Type B pancreatic cell (in vitro differentiated cells): ENCODE results near the gene EFNA4. TPM values are rescaled to one million over a fixed set of nuclear protein-coding genes. Genes with fewer than 3 reads are reported as not detected.

Source experiments
- DNase-seq: peaks from one replicate; pipeline ENCODE4 v3.0.0; 2021; ENCODE audit warnings: mixed read lengths; ENCODE audit not compliant: unreplicated experiment; ENCODE audit errors: extremely low spot score
- H3K27ac Mint-ChIP-seq: 2 replicates; pipeline ENCODE4 v1.8.0; 2021; ENCODE audit warnings: mild to moderate bottlenecking, mixed read lengths
- H3K27me3 Mint-ChIP-seq: 2 replicates; pipeline ENCODE4 v1.8.0; 2021; ENCODE audit warnings: mixed read lengths
- H3K36me3 Mint-ChIP-seq: 2 replicates; pipeline ENCODE4 v1.8.0; 2021; ENCODE audit warnings: mixed read lengths
- H3K4me1 Mint-ChIP-seq: one replicate; pipeline ENCODE4 v1.8.0; 2021; ENCODE audit warnings: mixed read lengths; ENCODE audit not compliant: unreplicated experiment
- H3K4me3 Mint-ChIP-seq: 2 replicates; pipeline ENCODE4 v1.8.0; 2021; ENCODE audit warnings: mild to moderate bottlenecking, mixed read lengths
- H3K9me3 Mint-ChIP-seq: 2 replicates; pipeline ENCODE4 v1.8.0; 2021; ENCODE audit warnings: mixed read lengths
- total RNA-seq: library from RNA; stranded (reverse); gene quantifications from 2 replicates; pipeline ENCODE4 v1.2.1, GENCODE V29; 2021; ENCODE audit warnings: low replicate concordance
- TF ChIP-seq, protein P1 (sequence below): fragments of 200-600 bp; sonication (generic); conservative IDR thresholded peaks from 2 replicates; pipeline ENCODE4 v1.5.0; 2021; ENCODE audit warnings: antibody characterized with exemption, mild to moderate bottlenecking

The EFNA4 gene
- total RNA-seq, 1 donor from 2014 or later: 22.1 TPM

- DNase-seq: peak; percentile 81
- H3K36me3 Mint-ChIP-seq: no peaks in the 10 kb centered on the region
- H3K27me3 Mint-ChIP-seq: peaks cover 57% of the 10 kb centered on the region
- TF ChIP-seq, protein P1, sequence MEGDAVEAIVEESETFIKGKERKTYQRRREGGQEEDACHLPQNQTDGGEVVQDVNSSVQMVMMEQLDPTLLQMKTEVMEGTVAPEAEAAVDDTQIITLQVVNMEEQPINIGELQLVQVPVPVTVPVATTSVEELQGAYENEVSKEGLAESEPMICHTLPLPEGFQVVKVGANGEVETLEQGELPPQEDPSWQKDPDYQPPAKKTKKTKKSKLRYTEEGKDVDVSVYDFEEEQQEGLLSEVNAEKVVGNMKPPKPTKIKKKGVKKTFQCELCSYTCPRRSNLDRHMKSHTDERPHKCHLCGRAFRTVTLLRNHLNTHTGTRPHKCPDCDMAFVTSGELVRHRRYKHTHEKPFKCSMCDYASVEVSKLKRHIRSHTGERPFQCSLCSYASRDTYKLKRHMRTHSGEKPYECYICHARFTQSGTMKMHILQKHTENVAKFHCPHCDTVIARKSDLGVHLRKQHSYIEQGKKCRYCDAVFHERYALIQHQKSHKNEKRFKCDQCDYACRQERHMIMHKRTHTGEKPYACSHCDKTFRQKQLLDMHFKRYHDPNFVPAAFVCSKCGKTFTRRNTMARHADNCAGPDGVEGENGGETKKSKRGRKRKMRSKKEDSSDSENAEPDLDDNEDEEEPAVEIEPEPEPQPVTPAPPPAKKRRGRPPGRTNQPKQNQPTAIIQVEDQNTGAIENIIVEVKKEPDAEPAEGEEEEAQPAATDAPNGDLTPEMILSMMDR: no peak
- no peaks in the 10 kb centered on the region for H3K9me3 Mint-ChIP-seq
- peak within 1 kb of the TSS; percentile 74 for H3K27ac Mint-ChIP-seq
- H3K4me3 Mint-ChIP-seq: peak within 1 kb of the TSS; percentile 90
- peaks cover 22% of the 10 kb centered on the region for H3K4me1 Mint-ChIP-seq
Observed at GRCh38 chr1:155078469-155079209, 15.1 kb downstream of the EFNA4 start, which contains the start of gene EFNA3. Gene EFNA3 (plus strand): TSS chr1:155078837. CDS start chr1:155078942, 105 bp downstream.

DNA sequence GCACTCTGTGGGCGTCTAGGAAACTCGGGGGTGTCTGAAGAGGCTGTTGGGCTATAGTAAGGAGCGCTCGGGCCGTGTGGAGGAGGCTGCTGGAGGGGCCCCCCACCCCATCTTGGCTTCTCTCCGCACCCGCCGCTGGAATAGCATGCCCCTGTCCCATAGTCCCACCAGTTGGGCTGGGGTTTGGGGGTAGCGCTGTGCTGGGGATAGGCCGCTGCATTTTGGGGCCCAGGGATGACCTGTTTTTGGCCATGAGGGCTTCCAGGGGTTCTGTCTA lies 15.6 kb downstream of the EFNA4 start:
- H3K27me3 Mint-ChIP-seq: peaks cover 62% of the 10 kb centered on the region
- no peaks in the 10 kb centered on the region for H3K36me3 Mint-ChIP-seq
- peak overlapping the region; percentile 74 for H3K27ac Mint-ChIP-seq
- DNase-seq: no peak
- H3K4me3 Mint-ChIP-seq: peak overlapping the region; percentile 90
- H3K9me3 Mint-ChIP-seq: no peaks in the 10 kb centered on the region
- peaks cover 27% of the 10 kb centered on the region for H3K4me1 Mint-ChIP-seq
- TF ChIP-seq, protein P1: no peak

- Mint-ChIP-seq H3K27me3 (peaks cover 65% of the 10 kb centered on the region), H3K36me3 (no peaks in the 10 kb centered on the region), H3K4me1 (peaks cover 33% of the 10 kb centered on the region), H3K4me3 (peak overlapping the region; percentile 90), H3K27ac (peak overlapping the region; percentile 74), H3K9me3 (no peaks in the 10 kb centered on the region)
- DNase-seq: no peak
- TF ChIP-seq, protein P1: no peak
Observed at GRCh38 chr1:155079487-155080311, 16.2 kb downstream of the EFNA4 start.

DNA sequence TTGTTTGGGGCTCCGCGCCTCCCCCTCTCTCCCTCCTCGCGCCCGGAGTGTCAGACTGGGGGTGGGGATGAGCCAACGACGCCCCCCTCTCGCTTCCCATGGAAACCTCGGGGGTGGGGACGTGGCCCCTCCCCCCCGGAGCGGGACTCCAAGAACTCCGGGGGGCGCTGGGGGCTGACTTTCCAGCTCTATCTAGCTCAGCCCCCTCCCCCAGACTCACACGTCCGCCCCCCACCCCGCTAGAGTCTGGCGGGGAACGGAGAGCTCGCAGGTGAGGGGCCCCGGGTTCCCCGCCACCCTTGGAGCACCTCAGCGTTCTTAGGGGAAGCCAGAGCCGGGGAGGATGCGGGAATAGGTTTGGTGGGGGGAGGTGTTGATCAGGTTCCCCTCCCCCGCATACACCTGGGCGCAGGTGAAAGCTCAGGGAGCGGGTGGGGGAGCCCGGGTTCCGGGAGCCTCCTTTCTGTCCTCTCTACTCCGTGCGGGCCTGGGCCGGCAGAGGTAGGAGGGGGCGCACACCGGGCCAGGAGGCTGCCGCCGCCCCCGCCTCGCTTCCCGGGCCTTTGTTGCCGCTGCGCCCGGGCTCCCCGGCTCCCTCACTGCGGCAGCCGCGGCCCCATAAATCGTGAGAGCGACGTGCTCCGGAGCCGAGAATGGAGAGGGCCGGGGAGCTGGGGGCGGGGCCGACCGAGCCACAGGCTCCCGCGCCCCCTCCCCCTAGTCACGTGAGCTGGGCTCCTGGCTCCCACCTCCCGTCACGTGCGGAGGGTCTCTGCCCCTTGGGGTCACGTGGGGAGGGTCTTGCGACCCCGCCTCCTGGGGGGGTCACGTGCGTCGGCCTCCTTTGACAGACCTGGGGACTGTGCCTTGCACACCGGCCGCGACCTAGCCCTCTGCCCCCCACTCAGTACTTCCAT lies 17.0 kb downstream of the EFNA4 start:
- Mint-ChIP-seq H3K27ac (peak overlapping the region; percentile 85), H3K9me3 (no peaks in the 10 kb centered on the region), H3K27me3 (peaks cover 62% of the 10 kb centered on the region), H3K4me1 (peaks cover 33% of the 10 kb centered on the region), H3K36me3 (no peaks in the 10 kb centered on the region), H3K4me3 (peak overlapping the region; percentile 89)
- peak; percentile 85 for DNase-seq
- TF ChIP-seq, protein P1: no peak
